A549 (cell line): ENCODE results near the gene PTPRN2. TPM values are rescaled to one million over a fixed set of nuclear protein-coding genes. Genes with fewer than 3 reads are reported as not detected.

ENCODE experiments used
- ATAC-seq, 2 experiments: fragments of 200-7000 bp in 1 of 2; fragments of >200 bp in 1 of 2; cut with Nextera tagmentation in 1 of 2; cut with Tn5 transposase in 1 of 2; 3 replicates each; pipeline versions ENCODE4 v1.8.0 to v1.9.1; 2018 to 2020; ENCODE audit warnings: mild to moderate bottlenecking in 1 of 2, moderate library complexity in 1 of 2
- CTCF ChIA-PET: fragments of 300-600 bp; sonication (Branson Sonifier 250); formaldehyde crosslinking; extraction: SDS; loops from one replicate; lab custom pipeline; 2021; ENCODE audit warnings: antibody characterized with exemption, inconsistent platforms; lab: Yijun Ruan, JAX
- POLR2A ChIA-PET: fragments of 350-600 bp; formaldehyde crosslinking; extraction: SDS; loops from one replicate; lab custom pipeline; 2021; ENCODE audit warnings: antibody characterized with exemption, inconsistent platforms; lab: Yijun Ruan, JAX
- DNase-seq, 2 experiments: peaks; one replicate each; pipeline versions ENCODE4 v3.0.0 to v3.0.0-alpha.2; 2011 to 2016; ENCODE audit warnings: low read depth in 1 of 2, low spot score in 1 of 2
- FAIRE-seq: peaks from 2 replicates; lab custom pipeline; 2011; peaks lifted over from hg19 to GRCh38; lab: Jason Lieb, UNC
- H3K27ac ChIP-seq, 2 experiments: fragments of >200 bp; sonication (Bioruptor Twin); formaldehyde crosslinking; 3 replicates each; pipeline ENCODE4 v1.5.1; 2016 to 2017
- H3K4me1 ChIP-seq: fragments of >200 bp; sonication (Bioruptor Twin); formaldehyde crosslinking; 3 replicates; pipeline ENCODE4 v1.6.1; 2016
- H3K4me2 ChIP-seq: fragments of >200 bp; sonication (Bioruptor Twin); formaldehyde crosslinking; 3 replicates; pipeline ENCODE4 v1.6.1; 2016
- H3K4me3 ChIP-seq: fragments of >200 bp; sonication (Bioruptor Twin); formaldehyde crosslinking; 3 replicates; pipeline ENCODE4 v1.5.1; 2016
- H3K9me3 ChIP-seq: fragments of >200 bp; sonication (Bioruptor Twin); formaldehyde crosslinking; 3 replicates; pipeline ENCODE4 v1.6.1; 2016
- CBX2 ChIP-seq: fragments of 200-600 bp; sonication (generic); IDR thresholded peaks from 2 replicates; pipeline ENCODE4 v1.6.1; 2016; ENCODE audit warnings: low read depth, mild to moderate bottlenecking, borderline replicate concordance
- CEBPB ChIP-seq, 2 experiments: fragments of >200 bp in 1 of 2; sonication (Bioruptor Twin) in 1 of 2; formaldehyde crosslinking in 1 of 2; IDR thresholded peaks; 2 replicates each; pipeline ENCODE4 v1.6.1; 2012 to 2016
- CHD2 ChIP-seq: fragments of 150-350 bp; IDR thresholded peaks from 2 replicates; pipeline ENCODE4 v1.6.1; 2014; ENCODE audit warnings: low read length; ENCODE audit not compliant: partially characterized antibody
- FOSL2 ChIP-seq, 2 experiments: fragments of 450-650 bp in 1 of 2; fragments of >200 bp in 1 of 2; sonication (Bioruptor Twin) in 1 of 2; formaldehyde crosslinking; IDR thresholded peaks; 2 replicates each; pipeline versions ENCODE4 v1.5.0 to v1.6.1; 2016 to 2020; ENCODE audit warnings: mild to moderate bottlenecking in 1 of 2, moderate library complexity in 1 of 2
- HOXB5 ChIP-seq: fragments of 250-450 bp; sonication (Bioruptor Pico); IDR thresholded peaks from 2 replicates; pipeline ENCODE4 v1.5.0; 2020; ENCODE audit warnings: mild to moderate bottlenecking, moderate library complexity
- MAFK ChIP-seq: fragments of 450-650 bp; IDR thresholded peaks from 2 replicates; pipeline ENCODE4 v1.6.1; 2014; ENCODE audit not compliant: partially characterized antibody
- MAZ ChIP-seq: fragments of 150-350 bp; IDR thresholded peaks from 2 replicates; pipeline ENCODE4 v1.6.1; 2014; ENCODE audit warnings: antibody characterized with exemption, low read depth, low read length, borderline replicate concordance
- NFE2L2 ChIP-seq: fragments of 150-350 bp; conservative IDR thresholded peaks from 2 replicates; pipeline ENCODE4 v1.6.1; 2014; ENCODE audit warnings: low read length
- RCOR1 ChIP-seq: fragments of 150-350 bp; IDR thresholded peaks from 2 replicates; pipeline ENCODE4 v1.6.1; 2014; ENCODE audit warnings: antibody characterized with exemption, low read length, low read depth
- RNF2 ChIP-seq: fragments of 200-600 bp; sonication (generic); IDR thresholded peaks from 2 replicates; pipeline ENCODE4 v1.6.1; 2016; ENCODE audit warnings: low read depth, mild to moderate bottlenecking, antibody characterized with exemption, moderate library complexity, borderline replicate concordance
- SMC3 ChIP-seq: fragments of >200 bp; sonication (Bioruptor Twin); formaldehyde crosslinking; IDR thresholded peaks from 3 replicates; pipeline ENCODE4 v1.6.1; 2018; ENCODE audit warnings: inconsistent platforms
- SREBF2 ChIP-seq: fragments of 450-650 bp; IDR thresholded peaks from 2 replicates; pipeline ENCODE4 v1.6.1; 2014; ENCODE audit warnings: mild to moderate bottlenecking, moderate library complexity
- TFCP2L1 ChIP-seq: fragments of 250-450 bp; sonication (Bioruptor Pico); IDR thresholded peaks from 2 replicates; pipeline ENCODE4 v1.5.0; 2021; ENCODE audit warnings: mild to moderate bottlenecking
- ZC3H11A ChIP-seq: fragments of 450-650 bp; IDR thresholded peaks from 2 replicates; pipeline ENCODE4 v1.6.1; 2014; ENCODE audit warnings: antibody characterized with exemption, mild to moderate bottlenecking
- ZSCAN20 ChIP-seq: fragments of 250-450 bp; sonication (Bioruptor Pico); IDR thresholded peaks from 2 replicates; pipeline ENCODE4 v1.8.0; 2022; ENCODE audit warnings: mild to moderate bottlenecking, moderate library complexity
- WGBS: methylation state at CpG from one replicate; pipeline ENCODE4 v1.1.6; 2017; ENCODE audit errors: missing lambda C conversion rate; 5-methylcytosine and 5-hydroxymethylcytosine counted together
- polyA plus RNA-seq, 4 experiments: library from polyadenylated mRNA; depleted of rRNA in 3 of 4; stranded (reverse); fragments of >200 nt; fragmentation: RNase III in 1 of 4; extraction: RNeasy Plus Mini Kit Qiagen cat#74134 plus additional on column Dnase treatment in 1 of 4; gene quantifications; 2 replicates in 3 of 4; 3 replicates in 1 of 4; pipeline ENCODE4 v1.2.3, GENCODE V29; 2011 to 2017
- TF ChIP-seq, protein P1 (sequence below): fragments of 450-650 bp; IDR thresholded peaks from 2 replicates; pipeline ENCODE4 v1.6.1; 2014; ENCODE audit warnings: antibody characterized with exemption
- TF ChIP-seq, protein P2 (sequence below): IDR thresholded peaks from 2 replicates; pipeline ENCODE4 v1.6.1; 2012
- TF ChIP-seq, protein P3 (sequence below): fragments of 200-600 bp; sonication (generic); IDR thresholded peaks from 2 replicates; pipeline ENCODE4 v1.6.1; 2016; ENCODE audit warnings: antibody characterized with exemption, mild to moderate bottlenecking, moderate library complexity
- TF ChIP-seq, protein P4 (sequence below): fragments of >200 bp; sonication (Bioruptor Twin); formaldehyde crosslinking; IDR thresholded peaks from 3 replicates; pipeline ENCODE4 v1.5.1; 2016
- TF ChIP-seq, protein P5 (sequence below): fragments of >200 bp; sonication (Bioruptor Twin); formaldehyde crosslinking; IDR thresholded peaks from 3 replicates; pipeline ENCODE4 v1.6.1; 2016

Gene PTPRN2
- polyA plus RNA-seq, 2 of the 4 experiments (the other 2 are of a cell fraction), result 0.41 to 1.2 TPM

DNA sequence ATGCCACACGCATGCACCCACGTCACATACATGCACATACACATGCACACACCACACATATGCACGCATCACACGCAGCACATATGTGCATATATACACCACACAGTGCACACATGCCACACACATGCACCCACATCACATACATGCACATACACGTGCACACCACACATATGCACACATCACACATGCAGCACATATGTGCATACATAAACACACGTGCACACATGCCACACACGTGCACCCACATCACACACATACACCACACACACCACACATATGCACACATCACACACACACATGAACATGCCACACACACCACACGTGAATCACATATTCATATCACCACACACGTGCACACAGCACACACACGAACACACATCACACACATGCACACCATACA lies 338.8 kb downstream of the PTPRN2 start (continued):
- TF ChIP-seq MAZ (no peak), CEBPB (IDR thresholded peaks at IDR 0.05) (no peak), CBX2 (no peak), CHD2 (no peak), ZSCAN20 (CRISPR knock-in tag) (no peak), ZC3H11A (no peak)
- TF ChIP-seq, protein P1, sequence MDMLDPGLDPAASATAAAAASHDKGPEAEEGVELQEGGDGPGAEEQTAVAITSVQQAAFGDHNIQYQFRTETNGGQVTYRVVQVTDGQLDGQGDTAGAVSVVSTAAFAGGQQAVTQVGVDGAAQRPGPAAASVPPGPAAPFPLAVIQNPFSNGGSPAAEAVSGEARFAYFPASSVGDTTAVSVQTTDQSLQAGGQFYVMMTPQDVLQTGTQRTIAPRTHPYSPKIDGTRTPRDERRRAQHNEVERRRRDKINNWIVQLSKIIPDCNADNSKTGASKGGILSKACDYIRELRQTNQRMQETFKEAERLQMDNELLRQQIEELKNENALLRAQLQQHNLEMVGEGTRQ, result no peak
- TF ChIP-seq, protein P2, sequence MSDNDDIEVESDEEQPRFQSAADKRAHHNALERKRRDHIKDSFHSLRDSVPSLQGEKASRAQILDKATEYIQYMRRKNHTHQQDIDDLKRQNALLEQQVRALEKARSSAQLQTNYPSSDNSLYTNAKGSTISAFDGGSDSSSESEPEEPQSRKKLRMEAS, result no peak

DNA sequence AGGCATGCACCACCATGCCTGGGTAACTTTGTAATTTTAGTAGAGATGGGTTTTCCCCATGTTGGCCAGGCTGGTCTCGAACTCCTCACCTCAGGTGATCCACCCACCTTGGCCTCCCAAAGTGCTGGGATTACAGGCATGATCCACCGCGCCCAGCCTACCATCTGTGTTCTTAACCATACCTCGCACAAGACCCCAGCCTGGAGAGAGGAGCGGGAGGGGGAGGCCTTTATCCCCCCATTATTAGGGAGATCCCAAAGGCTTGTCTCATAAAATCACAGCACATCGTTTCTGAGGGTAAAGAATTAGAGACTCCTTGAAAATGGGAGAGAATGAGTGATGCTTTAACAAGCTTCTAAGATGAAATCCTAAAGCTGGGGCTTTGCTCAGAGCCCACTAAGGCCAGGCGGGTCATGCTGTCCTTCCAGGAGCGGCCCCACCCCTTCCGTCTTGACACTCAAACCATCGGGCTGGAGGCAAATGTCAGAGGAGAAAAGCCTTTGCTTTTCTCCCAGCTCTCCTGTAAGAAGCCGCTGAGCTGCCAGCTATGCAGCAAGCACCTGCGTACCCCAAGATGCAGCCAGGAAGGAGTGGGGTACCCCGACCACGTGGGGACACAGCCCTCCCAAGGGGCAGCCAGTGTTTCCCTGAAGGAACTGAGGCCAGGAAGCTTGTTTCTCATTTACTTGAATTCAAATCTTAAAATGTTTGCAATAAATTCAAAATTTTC lies 339.7 kb downstream of the PTPRN2 start:
- no peak for FAIRE-seq
- 18% methylated on average over 14 of the region's 14 CpGs for WGBS
- H3K4me1 ChIP-seq, result no peaks in the 10 kb centered on the region
- ChIA-PET POLR2A (no interaction called here), CTCF (interaction anchor here (0.6 kb wide), 1 partner anchor 46 kb away, joined by 3 read pairs; no protein-coding TSS in a partner anchor)
- H3K9me3 ChIP-seq, result 0 out of 3 replicates have a peak, but pooled peaks cover 2% of the 10 kb centered on the region
- no peak overlapping the region for H3K4me2 ChIP-seq
- TF ChIP-seq SREBF2, result no peak
- TF ChIP-seq, protein P1, result no peak
- no peak for TF ChIP-seq SMC3
- no peak for TF ChIP-seq ZSCAN20 (CRISPR knock-in tag)
- no peak for TF ChIP-seq NFE2L2
- TF ChIP-seq RNF2, result no peak
- no peak for ATAC-seq
- no peak for DNase-seq
- H3K4me3 ChIP-seq, result no peak overlapping the region
- H3K27ac ChIP-seq, result no peak overlapping the region

DNA sequence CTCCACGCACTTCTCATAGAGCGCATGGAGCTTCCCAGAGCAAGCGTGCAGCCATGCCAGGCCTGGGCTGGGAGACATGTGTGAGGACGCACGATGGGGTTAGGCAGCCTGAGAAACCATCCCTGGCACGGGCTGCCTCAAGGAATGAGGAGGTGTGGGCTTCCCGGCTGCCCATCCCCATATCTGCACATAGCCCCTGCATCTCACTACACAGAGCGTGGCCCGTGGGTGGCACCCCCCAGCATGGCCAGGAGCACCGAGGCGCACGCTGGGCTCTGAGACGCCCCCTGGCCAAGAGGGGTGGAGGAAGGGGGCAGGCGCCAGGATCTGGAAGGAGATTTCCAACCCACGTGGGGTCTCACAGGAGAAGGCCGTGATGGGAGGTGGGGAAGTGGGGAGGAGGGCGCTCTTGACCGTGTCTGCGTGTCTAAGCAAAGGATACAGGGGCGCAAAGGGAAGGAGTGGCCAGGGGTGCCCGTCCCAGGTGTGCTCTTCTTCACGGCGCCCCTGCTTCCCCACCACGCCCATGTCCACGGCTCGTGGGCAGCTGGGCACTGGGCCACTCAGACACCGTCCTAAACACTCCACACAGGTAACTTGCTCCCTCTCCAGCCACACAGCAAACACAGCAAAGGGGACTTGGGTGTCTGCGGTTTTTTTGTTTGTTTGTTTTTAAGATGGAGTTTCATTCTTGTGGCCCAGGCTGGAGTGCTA lies 340.5 kb downstream of the PTPRN2 start:
- POLR2A ChIA-PET, result no interaction called here
- H3K27ac ChIP-seq, result no peak overlapping the region
- WGBS, result 55% methylated on average over 21 of the region's 28 CpGs
- H3K4me3 ChIP-seq, result no peak overlapping the region
- ATAC-seq, result no peak
- CTCF ChIA-PET, result no interaction called here
- no peak for FAIRE-seq
- H3K4me2 ChIP-seq, result no peak overlapping the region
- no peak for DNase-seq
- TF ChIP-seq, protein P3, sequence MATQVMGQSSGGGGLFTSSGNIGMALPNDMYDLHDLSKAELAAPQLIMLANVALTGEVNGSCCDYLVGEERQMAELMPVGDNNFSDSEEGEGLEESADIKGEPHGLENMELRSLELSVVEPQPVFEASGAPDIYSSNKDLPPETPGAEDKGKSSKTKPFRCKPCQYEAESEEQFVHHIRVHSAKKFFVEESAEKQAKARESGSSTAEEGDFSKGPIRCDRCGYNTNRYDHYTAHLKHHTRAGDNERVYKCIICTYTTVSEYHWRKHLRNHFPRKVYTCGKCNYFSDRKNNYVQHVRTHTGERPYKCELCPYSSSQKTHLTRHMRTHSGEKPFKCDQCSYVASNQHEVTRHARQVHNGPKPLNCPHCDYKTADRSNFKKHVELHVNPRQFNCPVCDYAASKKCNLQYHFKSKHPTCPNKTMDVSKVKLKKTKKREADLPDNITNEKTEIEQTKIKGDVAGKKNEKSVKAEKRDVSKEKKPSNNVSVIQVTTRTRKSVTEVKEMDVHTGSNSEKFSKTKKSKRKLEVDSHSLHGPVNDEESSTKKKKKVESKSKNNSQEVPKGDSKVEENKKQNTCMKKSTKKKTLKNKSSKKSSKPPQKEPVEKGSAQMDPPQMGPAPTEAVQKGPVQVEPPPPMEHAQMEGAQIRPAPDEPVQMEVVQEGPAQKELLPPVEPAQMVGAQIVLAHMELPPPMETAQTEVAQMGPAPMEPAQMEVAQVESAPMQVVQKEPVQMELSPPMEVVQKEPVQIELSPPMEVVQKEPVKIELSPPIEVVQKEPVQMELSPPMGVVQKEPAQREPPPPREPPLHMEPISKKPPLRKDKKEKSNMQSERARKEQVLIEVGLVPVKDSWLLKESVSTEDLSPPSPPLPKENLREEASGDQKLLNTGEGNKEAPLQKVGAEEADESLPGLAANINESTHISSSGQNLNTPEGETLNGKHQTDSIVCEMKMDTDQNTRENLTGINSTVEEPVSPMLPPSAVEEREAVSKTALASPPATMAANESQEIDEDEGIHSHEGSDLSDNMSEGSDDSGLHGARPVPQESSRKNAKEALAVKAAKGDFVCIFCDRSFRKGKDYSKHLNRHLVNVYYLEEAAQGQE, result no peak
- no peak for TF ChIP-seq MAZ
- no peak for TF ChIP-seq RCOR1
- no peak for TF ChIP-seq FOSL2 (IDR thresholded peaks at IDR 0.05)
- no peak for TF ChIP-seq FOSL2 (CRISPR knock-in tag; IDR thresholded peaks at IDR 0.05)
- TF ChIP-seq, protein P4, sequence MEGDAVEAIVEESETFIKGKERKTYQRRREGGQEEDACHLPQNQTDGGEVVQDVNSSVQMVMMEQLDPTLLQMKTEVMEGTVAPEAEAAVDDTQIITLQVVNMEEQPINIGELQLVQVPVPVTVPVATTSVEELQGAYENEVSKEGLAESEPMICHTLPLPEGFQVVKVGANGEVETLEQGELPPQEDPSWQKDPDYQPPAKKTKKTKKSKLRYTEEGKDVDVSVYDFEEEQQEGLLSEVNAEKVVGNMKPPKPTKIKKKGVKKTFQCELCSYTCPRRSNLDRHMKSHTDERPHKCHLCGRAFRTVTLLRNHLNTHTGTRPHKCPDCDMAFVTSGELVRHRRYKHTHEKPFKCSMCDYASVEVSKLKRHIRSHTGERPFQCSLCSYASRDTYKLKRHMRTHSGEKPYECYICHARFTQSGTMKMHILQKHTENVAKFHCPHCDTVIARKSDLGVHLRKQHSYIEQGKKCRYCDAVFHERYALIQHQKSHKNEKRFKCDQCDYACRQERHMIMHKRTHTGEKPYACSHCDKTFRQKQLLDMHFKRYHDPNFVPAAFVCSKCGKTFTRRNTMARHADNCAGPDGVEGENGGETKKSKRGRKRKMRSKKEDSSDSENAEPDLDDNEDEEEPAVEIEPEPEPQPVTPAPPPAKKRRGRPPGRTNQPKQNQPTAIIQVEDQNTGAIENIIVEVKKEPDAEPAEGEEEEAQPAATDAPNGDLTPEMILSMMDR, result no peak
- TF ChIP-seq, protein P5, sequence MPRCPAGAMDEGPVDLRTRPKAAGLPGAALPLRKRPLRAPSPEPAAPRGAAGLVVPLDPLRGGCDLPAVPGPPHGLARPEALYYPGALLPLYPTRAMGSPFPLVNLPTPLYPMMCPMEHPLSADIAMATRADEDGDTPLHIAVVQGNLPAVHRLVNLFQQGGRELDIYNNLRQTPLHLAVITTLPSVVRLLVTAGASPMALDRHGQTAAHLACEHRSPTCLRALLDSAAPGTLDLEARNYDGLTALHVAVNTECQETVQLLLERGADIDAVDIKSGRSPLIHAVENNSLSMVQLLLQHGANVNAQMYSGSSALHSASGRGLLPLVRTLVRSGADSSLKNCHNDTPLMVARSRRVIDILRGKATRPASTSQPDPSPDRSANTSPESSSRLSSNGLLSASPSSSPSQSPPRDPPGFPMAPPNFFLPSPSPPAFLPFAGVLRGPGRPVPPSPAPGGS, result no peak
- TF ChIP-seq HOXB5 (CRISPR knock-in tag), result no peak
- TF ChIP-seq TFCP2L1, result no peak
- TF ChIP-seq MAFK, result no peak
- TF ChIP-seq, all 56 proteins: peak for 0
- Histone ChIP-seq H3K4me1 (no peaks in the 10 kb centered on the region), H3K9me3 (0 out of 3 replicates have a peak, but pooled peaks cover 2% of the 10 kb centered on the region)
